ENCODE data around the gene RAPGEF5.
A peak's percentile ranks its signal among the peaks of the same experiment; 100 is the strongest.

RAPGEF5 gene

GRCh38 chr7:22189230-22189629 is 167.7 kb downstream of the RAPGEF5 start:
- DNase-seq (ENCODE audit: low read depth), result no peak

GRCh38 chr7:22187691-22188348 is 169.1 kb downstream of the RAPGEF5 start:
- DNase-seq (ENCODE audit: low read depth), result no peak

- no peak for DNase-seq (ENCODE audit: low read depth)
Observed at GRCh38 chr7:22185559-22185958, 171.4 kb downstream of the RAPGEF5 start.

- no peak for DNase-seq (ENCODE audit: low read depth)
Observed at GRCh38 chr7:22184549-22185199, 172.3 kb downstream of the RAPGEF5 start.

GRCh38 chr7:22183522-22184280 is 173.3 kb downstream of the RAPGEF5 start:
- no peak for DNase-seq (ENCODE audit: low read depth)

GRCh38 chr7:22182149-22182548 is 174.8 kb downstream of the RAPGEF5 start:
- DNase-seq (ENCODE audit: low read depth), result no peak

- no peak for DNase-seq (ENCODE audit: low read depth)
Observed at GRCh38 chr7:22181663-22182062, 175.3 kb downstream of the RAPGEF5 start.

GRCh38 chr7:22179442-22179879 is 177.5 kb downstream of the RAPGEF5 start:
- no peak for DNase-seq (ENCODE audit: low read depth)

GRCh38 chr7:22178735-22179134 is 178.2 kb downstream of the RAPGEF5 start:
- DNase-seq (ENCODE audit: low read depth), result no peak

- no peak for DNase-seq (ENCODE audit: low read depth)
Observed at GRCh38 chr7:22176791-22177412, 180.1 kb downstream of the RAPGEF5 start.

- no peak for DNase-seq (ENCODE audit: low read depth)
Observed at GRCh38 chr7:22174574-22174953, 182.4 kb downstream of the RAPGEF5 start.

GRCh38 chr7:22173685-22174573 is 183.0 kb downstream of the RAPGEF5 start:
- peak; percentile 7 for DNase-seq (ENCODE audit: low read depth)

GRCh38 chr7:22168129-22168634 is 188.8 kb downstream of the RAPGEF5 start:
- DNase-seq (ENCODE audit: low read depth), result no peak

GRCh38 chr7:22167482-22167881 is 189.5 kb downstream of the RAPGEF5 start:
- DNase-seq (ENCODE audit: low read depth), result no peak

GRCh38 chr7:22166928-22167327 is 190.0 kb downstream of the RAPGEF5 start:
- no peak for DNase-seq (ENCODE audit: low read depth)

GRCh38 chr7:22159341-22159740 is 197.6 kb downstream of the RAPGEF5 start:
- DNase-seq (ENCODE audit: low read depth), result no peak

GRCh38 chr7:22157552-22157951 is 199.4 kb downstream of the RAPGEF5 start:
- no peak for DNase-seq (ENCODE audit: low read depth)

- no peak for DNase-seq (ENCODE audit: low read depth)
Observed at GRCh38 chr7:22156205-22156604, 200.7 kb downstream of the RAPGEF5 start.

GRCh38 chr7:22154143-22154529 is 202.8 kb downstream of the RAPGEF5 start:
- DNase-seq (ENCODE audit: low read depth), result no peak

GRCh38 chr7:22153432-22154142 is 203.4 kb downstream of the RAPGEF5 start:
- DNase-seq (ENCODE audit: low read depth), result no peak

- no peak for DNase-seq (ENCODE audit: low read depth)
Observed at GRCh38 chr7:22152690-22153089, 204.3 kb downstream of the RAPGEF5 start.
